GM19452 (cell line): Measurements from ENCODE around the gene EFR3B.
"Not testable (repeated sequence)": the region's sequence is repeated elsewhere in the genome, so short reads cannot be mapped to it uniquely, and the experiment has no call there.

Source experiments
- ATAC-seq: cut with Tn5 transposase; IDR thresholded peaks from one replicate; pipeline ENCODE4 v1.9.1; 2021; ENCODE audit not compliant: unreplicated experiment

EFR3B gene

GRCh38 chr2:25102352-25102751, 60.5 kb downstream of the EFR3B start:
- not testable (repeated sequence) for ATAC-seq

GRCh38 chr2:25103287-25103871, 61.5 kb downstream of the EFR3B start:
- ATAC-seq: no peak

- no peak for ATAC-seq
Measured at GRCh38 chr2:25104736-25105135, 62.9 kb downstream of the EFR3B start.

GRCh38 chr2:25105336-25106085, 63.6 kb downstream of the EFR3B start:
- ATAC-seq: no peak

- no peak for ATAC-seq
Measured at GRCh38 chr2:25109822-25110221, 67.9 kb downstream of the EFR3B start.

- ATAC-seq: no peak
Measured at GRCh38 chr2:25112113-25112512, 70.2 kb downstream of the EFR3B start.

- ATAC-seq: no peak
Measured at GRCh38 chr2:25115249-25115883, 73.5 kb downstream of the EFR3B start.

GRCh38 chr2:25115902-25116301, 74.0 kb downstream of the EFR3B start:
- no peak for ATAC-seq

GRCh38 chr2:25116956-25117355, 75.1 kb downstream of the EFR3B start:
- no peak for ATAC-seq

- no peak for ATAC-seq
Measured at GRCh38 chr2:25119263-25119662, 77.4 kb downstream of the EFR3B start.

GRCh38 chr2:25122367-25122766, 80.5 kb downstream of the EFR3B start:
- ATAC-seq: no peak

- no peak for ATAC-seq
Measured at GRCh38 chr2:25123682-25124081, 81.8 kb downstream of the EFR3B start.

- ATAC-seq: no peak
Measured at GRCh38 chr2:25125189-25125588, 83.3 kb downstream of the EFR3B start.

- no peak for ATAC-seq
Measured at GRCh38 chr2:25125976-25126375, 84.1 kb downstream of the EFR3B start.

- not testable (repeated sequence) for ATAC-seq
Measured at GRCh38 chr2:25127071-25127470, 85.2 kb downstream of the EFR3B start.

- ATAC-seq: no peak
Measured at GRCh38 chr2:25127646-25128045, 85.8 kb downstream of the EFR3B start.

GRCh38 chr2:25129901-25130520, 88.1 kb downstream of the EFR3B start:
- no peak for ATAC-seq

- no peak for ATAC-seq
Measured at GRCh38 chr2:25131253-25131566, 89.3 kb downstream of the EFR3B start.

- no peak for ATAC-seq
Measured at GRCh38 chr2:25131567-25132298, 89.9 kb downstream of the EFR3B start.

- no peak for ATAC-seq
Measured at GRCh38 chr2:25132299-25132635, 90.4 kb downstream of the EFR3B start.

GRCh38 chr2:25132693-25133092, 90.8 kb downstream of the EFR3B start:
- ATAC-seq: no peak
